HCT116 (cell line): Measurements from ENCODE around the gene CCS. TPM values are rescaled to one million over a fixed set of nuclear protein-coding genes. Genes with fewer than 3 reads are reported as not detected.

Experiments
- ATAC-seq: fragments of 200-7000 bp; cut with Tn5 transposase; 2 replicates; pipeline ENCODE4 v1.9.1; 2020; ENCODE audit warnings: mild to moderate bottlenecking, moderate library complexity
- BruUV-seq: library from RNA; stranded (reverse); fragments of 400-500 nt; replicated peaks from 2 replicates; lab custom pipeline; 2021; lab: Mats Ljungman, UMichigan
- CTCF ChIA-PET: fragments of 300-600 bp; sonication (Branson Sonifier 250); formaldehyde crosslinking; loops from one replicate; lab custom pipeline; 2021; ENCODE audit warnings: antibody characterized with exemption; lab: Charles Lee
- POLR2A ChIA-PET: fragments of 300-600, 350-600 bp; sonication (Branson Sonifier 250); formaldehyde crosslinking; loops from one replicate; lab custom pipeline; 2021; ENCODE audit warnings: antibody characterized with exemption; lab: Charles Lee
- RAD21 ChIA-PET, 2 experiments: fragments of 300-600 bp; sonication (Branson Sonifier 250); formaldehyde crosslinking; loops; one replicate each; lab custom pipeline; 2023; ENCODE audit warnings: low total read pairs in 2 of 2; ENCODE audit not compliant: uncharacterized antibody in 2 of 2, unreplicated experiment in 2 of 2, low non-redundant PET in 1 of 2; lab: Charles Lee
- DNase-seq: peaks from one replicate; pipeline ENCODE4 v3.0.0-alpha.2; 2010; ENCODE audit warnings: low read depth, low spot score
- H2AFZ ChIP-seq: fragments of 200-600 bp; shearing (Covaris generic), sonication (generic); 2 replicates; pipeline ENCODE4 v1.6.1; 2017; ENCODE audit warnings: low read depth, mixed run types, mixed read lengths, antibody characterized with exemption, low read length; ENCODE audit not compliant: poor library complexity, severe bottlenecking
- H3K27ac ChIP-seq: 2 replicates; pipeline ENCODE4 v1.5.1; 2012; ENCODE audit warnings: low read depth, low read length
- H3K27me3 ChIP-seq: fragments of 200-600 bp; sonication (generic); 2 replicates; pipeline ENCODE4 v1.6.1; 2016; ENCODE audit warnings: mixed run types, low read length, mixed read lengths; ENCODE audit not compliant: insufficient read depth
- H3K36me3 ChIP-seq, 2 experiments: fragments of 200-500 bp in 1 of 2; fragments of 200-600 bp in 1 of 2; sonication (Bioruptor generic) in 1 of 2; sonication (generic) in 1 of 2; 2 replicates each; pipeline versions ENCODE4 v1.5.1 to v1.6.1; 2014 to 2016; ENCODE audit warnings: low read length in 2 of 2, inconsistent platforms in 1 of 2, mixed read lengths in 1 of 2, mixed run types in 1 of 2; ENCODE audit not compliant: insufficient read depth in 2 of 2, control insufficient read depth in 1 of 2
- H3K4me1 ChIP-seq, 2 experiments: fragments of 200-600 bp in 1 of 2; sonication (generic) in 1 of 2; 2 replicates each; pipeline versions ENCODE4 v1.5.1 to v1.6.1; 2012 to 2017; ENCODE audit warnings: low read length in 2 of 2, inconsistent platforms in 1 of 2, mild to moderate bottlenecking in 1 of 2, mixed read lengths in 1 of 2, mixed run types in 1 of 2, moderate library complexity in 1 of 2; ENCODE audit not compliant: insufficient read depth in 2 of 2, control insufficient read depth in 1 of 2
- H3K4me2 ChIP-seq: fragments of 200-600 bp; sonication (generic); 2 replicates; pipeline ENCODE4 v1.6.1; 2017; ENCODE audit warnings: mixed run types, low read length, mixed read lengths
- H3K4me3 ChIP-seq, 2 experiments: fragments of 200-600 bp in 1 of 2; sonication (generic) in 1 of 2; replicated peaks in 1 of 2; 2 replicates each; pipeline ENCODE4 v1.5.1; 2011 to 2016; ENCODE audit warnings: low read length in 2 of 2, control low read depth in 1 of 2, low read depth in 1 of 2, mild to moderate bottlenecking in 1 of 2, mixed read lengths in 1 of 2, mixed run types in 1 of 2
- H3K79me2 ChIP-seq: fragments of 200-600 bp; sonication (generic); 2 replicates; pipeline ENCODE4 v1.6.1; 2017; ENCODE audit warnings: mild to moderate bottlenecking, mixed run types, low read length, moderate library complexity, mixed read lengths; ENCODE audit not compliant: insufficient read depth
- H3K9ac ChIP-seq: fragments of 200-600 bp; sonication (generic); 2 replicates; pipeline ENCODE4 v1.6.1; 2016; ENCODE audit warnings: low read length, mixed read lengths
- H3K9me2 ChIP-seq: fragments of 200-600 bp; sonication (generic), shearing (Covaris generic); 2 replicates; pipeline ENCODE4 v1.6.1; 2017; ENCODE audit warnings: mixed run types, mild to moderate bottlenecking, moderate library complexity; ENCODE audit not compliant: insufficient read depth
- H3K9me3 ChIP-seq, 2 experiments: fragments of 200-500 bp in 1 of 2; fragments of 200-600 bp in 1 of 2; sonication (Bioruptor generic) in 1 of 2; sonication (generic) in 1 of 2; 2 replicates each; pipeline ENCODE4 v1.6.1; 2014 to 2017; ENCODE audit warnings: low read length in 2 of 2, mixed read lengths in 2 of 2, inconsistent platforms in 1 of 2, low read depth in 1 of 2, mild to moderate bottlenecking in 1 of 2, mixed run types in 1 of 2, moderate library complexity in 1 of 2; ENCODE audit not compliant: control insufficient read depth in 1 of 2, insufficient read depth in 1 of 2
- H4K20me1 ChIP-seq: fragments of 200-600 bp; sonication (generic), shearing (Covaris generic); 2 replicates; pipeline ENCODE4 v1.6.1; 2017; ENCODE audit warnings: mixed run types, mild to moderate bottlenecking, moderate library complexity; ENCODE audit not compliant: insufficient read depth
- CEBPB ChIP-seq: IDR thresholded peaks from 2 replicates; pipeline ENCODE4 v1.6.1; 2012; ENCODE audit warnings: low read depth
- ELF1 ChIP-seq: IDR thresholded peaks from 2 replicates; pipeline ENCODE4 v1.6.1; 2012; ENCODE audit warnings: low read depth, borderline replicate concordance
- EZH2 ChIP-seq: fragments of 200-600 bp; sonication (generic); IDR thresholded peaks from 2 replicates; pipeline ENCODE4 v1.6.1; 2017; ENCODE audit warnings: antibody characterized with exemption, mixed run types
- EZH2phosphoT487 ChIP-seq: fragments of 200-600 bp; IDR thresholded peaks from 2 replicates; pipeline ENCODE4 v1.6.1; 2018; ENCODE audit warnings: antibody characterized with exemption, borderline replicate concordance
- JUND ChIP-seq: IDR thresholded peaks from 2 replicates; pipeline ENCODE4 v1.6.1; 2012
- POLR2A ChIP-seq: IDR thresholded peaks from 2 replicates; pipeline ENCODE4 v1.7.0; 2011; ENCODE audit warnings: borderline replicate concordance; ENCODE audit not compliant: insufficient read depth, insufficient read length; ENCODE audit errors: extremely low read depth
- POLR2AphosphoS5 ChIP-seq: IDR thresholded peaks from 2 replicates; pipeline ENCODE4 v1.6.1; 2011; ENCODE audit warnings: mild to moderate bottlenecking, low read depth, low read length, moderate library complexity
- RAD21 ChIP-seq: IDR thresholded peaks from 2 replicates; pipeline ENCODE4 v1.6.1; 2012; ENCODE audit warnings: low read depth, mild to moderate bottlenecking
- REST ChIP-seq: IDR thresholded peaks from 2 replicates; pipeline ENCODE4 v1.6.1; 2012; ENCODE audit warnings: low read depth
- SIN3A ChIP-seq: IDR thresholded peaks from 2 replicates; pipeline ENCODE4 v1.6.1; 2012; ENCODE audit warnings: low read depth
- SP1 ChIP-seq: IDR thresholded peaks from 2 replicates; pipeline ENCODE4 v1.6.1; 2012; ENCODE audit warnings: low read depth
- SRF ChIP-seq: IDR thresholded peaks from 2 replicates; pipeline ENCODE4 v1.6.1; 2012; ENCODE audit warnings: low read depth
- ZFX ChIP-seq: fragments of 450-650 bp; IDR thresholded peaks from 2 replicates; pipeline ENCODE4 v1.6.1; 2017
- intact Hi-C: fragments of 100-400 bp; cut with micrococcal nuclease; formaldehyde crosslinking; loops from 2 replicates; pipeline ENCODE4 v1.10.0; 2022
- total RNA-seq: library from RNA; stranded (reverse); gene quantifications from one replicate; pipeline ENCODE4 v1.2.1, GENCODE V29; 2021; ENCODE audit not compliant: unreplicated experiment

The CCS gene
- total RNA-seq, 1 experiment from 2014 or later = 40.6 TPM

GRCh38 chr11:66566221-66566620 lies 26.8 kb upstream of the CCS start:
- no peaks in the 10 kb centered on the region for H3K4me1 ChIP-seq
- H3K9me3 ChIP-seq = no peaks in the 10 kb centered on the region
- no peak overlapping the region for H3K9ac ChIP-seq
- ChIA-PET CTCF (no interaction called here), POLR2A (no interaction called here), RAD21 (no interaction called here)
- no peak overlapping the region for H3K4me2 ChIP-seq
- no peaks in the 10 kb centered on the region for H3K9me2 ChIP-seq
- H3K27ac ChIP-seq = no peak overlapping the region
- no TSS peak for BruUV-seq
- H3K4me3 ChIP-seq = no peak overlapping the region
- DNase-seq (no peak), ATAC-seq (no peak)
- TF ChIP-seq EZH2phosphoT487 (no peak), SRF (no peak), POLR2A (no peak), JUND (no peak), RAD21 (no peak), REST (no peak), EZH2 (no peak), ELF1 (no peak), SIN3A (no peak), SP1 (no peak), ZFX (no peak), CEBPB (no peak), POLR2AphosphoS5 (no peak)
- no peaks in the 10 kb centered on the region for H4K20me1 ChIP-seq
- H3K36me3 ChIP-seq = no peaks in the 10 kb centered on the region
- intact Hi-C loops = no loop called here
- H3K27me3 ChIP-seq = peaks cover 3% of the 10 kb centered on the region; the same call in 1 of the 2 replicates
- no peak overlapping the region for H2AFZ ChIP-seq
- H3K79me2 ChIP-seq = no peaks in the 10 kb centered on the region
